GM10248 (cell line): ENCODE measurements around the gene RAB8A.
A peak's percentile ranks its signal among the peaks of the same experiment; 100 is the strongest.
"Not testable (repeated sequence)": the region's sequence is repeated elsewhere in the genome, so short reads cannot be mapped to it uniquely, and the experiment has no call there.

Experiments used
- CTCF ChIA-PET: fragments of 300-600 bp; sonication (Branson Sonifier 250); formaldehyde crosslinking; extraction: SDS; loops from one replicate; lab custom pipeline; 2021; ENCODE audit warnings: antibody characterized with exemption; lab: Yijun Ruan, JAX
- POLR2A ChIA-PET: fragments of 350-650 bp; sonication (Branson Sonifier 250); formaldehyde crosslinking; extraction: SDS; loops from one replicate; lab custom pipeline; 2020; ENCODE audit warnings: antibody characterized with exemption; lab: Yijun Ruan, JAX
- DNase-seq: peaks from one replicate; pipeline ENCODE4 v3.0.0; 2012; ENCODE audit errors: extremely low spot score
- CTCF ChIP-seq: IDR thresholded peaks from 2 replicates; pipeline ENCODE4 v1.5.1; 2012; ENCODE audit warnings: mild to moderate bottlenecking, low read depth; ENCODE audit errors: extremely low read depth, missing control alignments, control extremely low read depth

The RAB8A gene

GRCh38 chr19:16076958-16077611 is 34.6 kb upstream of the RAB8A start:
- ChIA-PET CTCF (interaction anchor here (0.6 to 8.3 kb wide), 8 partner anchors 15 to 105 kb away, joined by 3 to 69 read pairs (median 3); no protein-coding TSS in a partner anchor), POLR2A (interaction anchor here (0.6 to 1.1 kb wide), 3 partner anchors 41 to 127 kb away, joined by 3 read pairs; partner anchors contain the start of gene HSH2D)
- TF ChIP-seq CTCF: no peak
- no peak for DNase-seq

GRCh38 chr19:16077984-16078758 is 33.5 kb upstream of the RAB8A start:
- POLR2A ChIA-PET: interaction anchor here (0.7 to 0.8 kb wide), 3 partner anchors 58 to 90 kb away, joined by 3 to 4 read pairs (median 3); partner anchors contain the start of gene HSH2D
- CTCF ChIA-PET: interaction anchor here (0.6 to 8.3 kb wide), 8 partner anchors 16 to 104 kb away, joined by 3 to 69 read pairs (median 4); no protein-coding TSS in a partner anchor
- DNase-seq: no peak
- no peak for TF ChIP-seq CTCF

GRCh38 chr19:16078759-16079707 is 32.7 kb upstream of the RAB8A start:
- ChIA-PET CTCF (interaction anchor here (1.0 to 4.2 kb wide), 4 partner anchors 28 to 62 kb away, joined by 3 to 16 read pairs (median 5); no protein-coding TSS in a partner anchor), POLR2A (interaction anchor here (0.7 kb wide), 1 partner anchor 89 kb away, joined by 4 read pairs; no protein-coding TSS in a partner anchor)
- no peak for TF ChIP-seq CTCF
- peak; percentile 72 for DNase-seq

- no peak for TF ChIP-seq CTCF
- CTCF ChIA-PET: interaction anchor here (1.1 to 5.9 kb wide), 9 partner anchors 10 to 101 kb away, joined by 3 to 55 read pairs (median 6); partner anchors contain the start of gene FAM32A
- POLR2A ChIA-PET: interaction anchor here (0.7 to 4.1 kb wide), 3 partner anchors 8 to 31 kb away, joined by 5 to 22 read pairs (median 5); partner anchors contain the start of gene TPM4
- no peak for DNase-seq
Measured at GRCh38 chr19:16084067-16084685, 27.5 kb upstream of the RAB8A start.

GRCh38 chr19:16085115-16085514 is 26.6 kb upstream of the RAB8A start:
- ChIA-PET POLR2A (interaction anchor here (1.5 to 4.1 kb wide), 2 partner anchors 9 to 11 kb away, joined by 5 to 22 read pairs; partner anchors contain the start of gene TPM4), CTCF (interaction anchor here (1.0 to 5.9 kb wide), 7 partner anchors 11 to 64 kb away, joined by 3 to 55 read pairs (median 6); no protein-coding TSS in a partner anchor)
- no peak for DNase-seq
- no peak for TF ChIP-seq CTCF

GRCh38 chr19:16087404-16087803 is 24.3 kb upstream of the RAB8A start:
- ChIA-PET CTCF (interaction anchor here (1.1 to 5.9 kb wide), 4 partner anchors 10 to 98 kb away, joined by 4 to 55 read pairs (median 5); partner anchors contain the start of genes FAM32A and TPM4), POLR2A (interaction anchor here (0.7 to 4.1 kb wide), 3 partner anchors 8 to 47 kb away, joined by 3 to 22 read pairs (median 4); partner anchors contain the start of gene TPM4)
- not testable (repeated sequence) for DNase-seq
